GM12878 (cell line): Measurements from ENCODE around the gene CELF2. TPM values are rescaled to one million over a fixed set of nuclear protein-coding genes. Genes with fewer than 3 reads are reported as not detected.
A peak's percentile ranks its signal among the peaks of the same experiment; 100 is the strongest.

Source experiments
- ATAC-seq: fragments of 200-7000 bp; cut with Tn5 transposase; 3 replicates; pipeline ENCODE4 v1.9.1; 2020; ENCODE audit warnings: mild to moderate bottlenecking, moderate library complexity
- BruUV-seq: library from RNA; stranded (reverse); fragments of 400-500 nt; replicated peaks from 2 replicates; lab custom pipeline; 2021; lab: Mats Ljungman, UMichigan
- CTCF ChIA-PET: fragments of 300-600 bp; sonication (Branson Sonifier 250); formaldehyde crosslinking; extraction: SDS; loops from one replicate; lab custom pipeline; 2021; ENCODE audit warnings: inconsistent platforms; lab: Yijun Ruan, JAX
- POLR2A ChIA-PET: fragments of 350-600 bp; formaldehyde crosslinking; extraction: SDS; loops from one replicate; lab custom pipeline; 2021; ENCODE audit warnings: inconsistent platforms; lab: Charles Lee
- RAD21 ChIA-PET: fragments of 300-600 bp; sonication (Branson Sonifier 250); formaldehyde crosslinking; loops from one replicate; lab custom pipeline; 2023; ENCODE audit warnings: antibody characterized with exemption; ENCODE audit not compliant: unreplicated experiment; lab: Charles Lee
- SMC1A ChIA-PET: fragments of 300-600 bp; sonication (Branson Sonifier 250); formaldehyde crosslinking; loops from one replicate; lab custom pipeline; 2023; ENCODE audit not compliant: unreplicated experiment, uncharacterized antibody; lab: Charles Lee
- DNase-seq: peaks from one replicate; pipeline ENCODE4 v3.0.0-alpha.2; 2011; ENCODE audit warnings: low read depth, low spot score
- FAIRE-seq: peaks from 3 replicates; lab custom pipeline; 2011; peaks lifted over from hg19 to GRCh38; lab: Jason Lieb, UNC
- H2AFZ ChIP-seq: 2 replicates; pipeline ENCODE4 v1.6.0; 2011; ENCODE audit warnings: low read depth, low read length, control low read depth; ENCODE audit not compliant: control insufficient read depth
- H3K27ac ChIP-seq: 2 replicates; pipeline ENCODE4 v1.5.1; 2011; ENCODE audit warnings: control low read depth; ENCODE audit not compliant: control insufficient read depth, insufficient read depth
- H3K27me3 ChIP-seq, 2 experiments: replicated peaks in 1 of 2; 2 replicates each; pipeline versions ENCODE4 v1.6.0 to v1.6.1; 2011; ENCODE audit warnings: low read length in 1 of 2; ENCODE audit not compliant: control insufficient read depth in 2 of 2, insufficient read depth in 2 of 2
- H3K36me3 ChIP-seq, 2 experiments: 2 replicates each; pipeline ENCODE4 v1.5.1; 2011; ENCODE audit warnings: low read length in 1 of 2; ENCODE audit not compliant: control insufficient read depth in 2 of 2, insufficient read depth in 2 of 2
- H3K4me1 ChIP-seq: 2 replicates; pipeline ENCODE4 v1.6.1; 2011; ENCODE audit warnings: mild to moderate bottlenecking, low read length, moderate library complexity, mixed read lengths; ENCODE audit not compliant: control insufficient read depth, insufficient read depth
- H3K4me2 ChIP-seq: 2 replicates; pipeline ENCODE4 v1.6.0; 2011; ENCODE audit warnings: control low read depth; ENCODE audit not compliant: control insufficient read depth, insufficient read depth
- H3K4me3 ChIP-seq: fragments of 200-600 bp; sonication (generic); 2 replicates; pipeline ENCODE4 v1.5.1; 2016
- H3K79me2 ChIP-seq: 2 replicates; pipeline ENCODE4 v1.6.0; 2011; ENCODE audit warnings: low read length; ENCODE audit not compliant: control insufficient read depth, insufficient read depth
- H3K9ac ChIP-seq: 2 replicates; pipeline ENCODE4 v1.8.0; 2011; ENCODE audit warnings: low read length, control low read depth, mixed read lengths; ENCODE audit not compliant: control insufficient read depth, insufficient read depth
- H3K9me3 ChIP-seq: replicated peaks from 3 replicates; pipeline ENCODE4 v1.5.1; 2011; ENCODE audit warnings: mild to moderate bottlenecking, low read length; ENCODE audit not compliant: control insufficient read depth, insufficient read depth
- H4K20me1 ChIP-seq: 2 replicates; pipeline ENCODE4 v1.6.0; 2011; ENCODE audit not compliant: control insufficient read depth, insufficient read depth
- BCL3 ChIP-seq: IDR thresholded peaks from 2 replicates; pipeline ENCODE4 v1.6.1; 2011; ENCODE audit warnings: borderline replicate concordance, low read depth, mild to moderate bottlenecking, moderate library complexity, low read length; ENCODE audit not compliant: insufficient read depth, poor library complexity, severe bottlenecking
- CHD2 ChIP-seq: IDR thresholded peaks from 2 replicates; pipeline ENCODE4 v1.6.1; 2011; ENCODE audit warnings: low read depth, low read length, improper control_type of control experiment, borderline replicate concordance
- GATAD2B ChIP-seq: fragments of 450-650 bp; conservative IDR thresholded peaks from 2 replicates; pipeline ENCODE4 v1.6.1; 2017; ENCODE audit warnings: low read depth, mild to moderate bottlenecking, moderate library complexity
- POLR2AphosphoS5 ChIP-seq: IDR thresholded peaks from 2 replicates; pipeline ENCODE4 v1.6.1; 2011; ENCODE audit warnings: mild to moderate bottlenecking, low read length, inconsistent platforms
- RBBP5 ChIP-seq: fragments of 200-600 bp; sonication (generic); conservative IDR thresholded peaks from 2 replicates; pipeline ENCODE4 v1.6.1; 2016
- ZNF207 ChIP-seq: fragments of 450-650 bp; IDR thresholded peaks from 2 replicates; pipeline ENCODE4 v1.6.1; 2014; ENCODE audit warnings: antibody characterized with exemption, mild to moderate bottlenecking, borderline replicate concordance
- WGBS: methylation state at CpG from one replicate; pipeline ENCODE4 v1.1.6; 2016; ENCODE audit warnings: low lambda C conversion rate; ENCODE audit not compliant: insufficient replicate concordance, insufficient coverage; ENCODE audit errors: missing lambda C conversion rate; 5-methylcytosine and 5-hydroxymethylcytosine counted together
- in situ Hi-C: fragments of 300-500 bp; cut with MboI; formaldehyde crosslinking; loops from 9 replicates; pipeline ENCODE4 v1.14.3; 2018; ENCODE audit warnings: mixed read lengths
- intact Hi-C: fragments of 100-400 bp; cut with micrococcal nuclease; formaldehyde crosslinking; loops from one replicate; pipeline ENCODE4 v1.14.2; 2022; ENCODE audit not compliant: unreplicated experiment
- polyA plus RNA-seq, 11 experiments: library from polyadenylated mRNA; depleted of rRNA in 4 of 11; unstranded in 6 of 11; stranded (reverse) in 5 of 11; fragments of >200 nt; fragmentation: Nextera tagmentation in 4 of 11; fragmentation: Illumina TruSeq in 1 of 11; extraction: Ambion mirVana in 4 of 11; extraction: Trizol in 1 of 11; gene quantifications; 1 replicate in 1 of 11; 2 replicates in 10 of 11; pipeline versions ENCODE4 v1.2.1 to v1.2.3, GENCODE V29; 2011 to 2016; ENCODE audit warnings: inconsistent platforms in 2 of 11, missing spikeins in 2 of 11, low read depth in 1 of 11
- total RNA-seq, 4 experiments: library from RNA; depleted of rRNA in 3 of 4; stranded (reverse); fragments of >200 nt in 3 of 4; fragmentation: Illumina TruSeq in 1 of 4; extraction: Trizol in 1 of 4; gene quantifications; 2 replicates each; pipeline versions ENCODE4 v1.2.1 to v1.2.3, GENCODE V29; 2013 to 2021

The CELF2 gene
- total and polyA plus RNA-seq, 10 of the 15 experiments (the other 5 are each of a cell fraction or from before 2014, with no cell fraction given), result 20.8 to 129 (median 86.3) TPM

- H3K4me2 ChIP-seq, result no peak overlapping the region
- no peak for FAIRE-seq
- H3K4me3 ChIP-seq, result no peak overlapping the region
- no peaks in the 10 kb centered on the region for H3K79me2 ChIP-seq
- TF ChIP-seq CHD2, result no peak
- TF ChIP-seq ZNF207, result no peak
- no peak for TF ChIP-seq BCL3
- no peak for TF ChIP-seq GATAD2B
- ATAC-seq, result no peak
- peaks cover 36 to 53% of the 10 kb centered on the region in 2 experiments for H3K36me3 ChIP-seq
- SMC1A ChIA-PET, result interaction anchor here (0.6 kb wide), 1 partner anchor 10 kb away, joined by 3 read pairs; no protein-coding TSS in a partner anchor
- WGBS, result 86% methylated on average over 6 of the region's 6 CpGs
- H2AFZ ChIP-seq, result no peak overlapping the region
- H3K27me3 ChIP-seq, result no peaks in the 10 kb centered on the region
- POLR2A ChIA-PET, result no interaction called here
- no peaks in the 10 kb centered on the region; the same call in 1 of the 2 replicates for H3K4me1 ChIP-seq
- CTCF ChIA-PET, result no interaction called here
- no peak overlapping the region for H3K27ac ChIP-seq
- no peak for DNase-seq
- H3K9me3 ChIP-seq, result no peaks in the 10 kb centered on the region
- in situ Hi-C loops (no loop called here), intact Hi-C loops (no loop called here)
- BruUV-seq, result no TSS peak
- no peak overlapping the region for H3K9ac ChIP-seq
- RAD21 ChIA-PET, result no interaction called here
- H4K20me1 ChIP-seq, result no peaks in the 10 kb centered on the region
Measured at GRCh38 chr10:11294831-11295450, 277.3 kb downstream of the CELF2 start.

DNA sequence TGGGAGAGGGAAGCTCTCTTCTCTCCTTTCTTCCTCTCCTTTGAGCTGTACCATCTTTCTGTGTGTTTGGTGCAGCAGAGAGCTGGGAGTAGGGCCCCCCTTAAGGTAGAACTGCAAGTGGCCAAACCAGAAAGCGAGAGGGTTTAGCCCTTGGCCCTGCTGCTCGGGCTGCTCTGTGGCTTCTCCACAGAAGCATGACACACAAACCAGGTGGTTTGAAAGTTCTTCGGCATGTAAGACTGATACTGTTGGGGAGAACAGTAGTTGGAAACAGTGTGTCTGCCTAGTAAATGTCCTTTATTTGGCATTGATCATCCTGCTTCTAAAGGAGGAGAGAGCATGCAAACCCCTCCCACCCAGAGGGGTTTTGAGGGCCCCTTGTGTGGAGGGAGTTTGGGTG is 277.8 kb downstream of the CELF2 start:
- RAD21 ChIA-PET, result no interaction called here

More for the DNA sequence above, 277.8 kb downstream of the CELF2 start:
- POLR2A ChIA-PET, result no interaction called here
- H3K27me3 ChIP-seq, result no peaks in the 10 kb centered on the region
- H4K20me1 ChIP-seq, result no peaks in the 10 kb centered on the region
- SMC1A ChIA-PET, result interaction anchor here (0.6 to 0.9 kb wide), 2 partner anchors 9 to 10 kb away, joined by 3 read pairs; no protein-coding TSS in a partner anchor
- ATAC-seq, result no peak
- DNase-seq, result no peak
- H3K79me2 ChIP-seq, result no peaks in the 10 kb centered on the region
- H3K27ac ChIP-seq, result no peak overlapping the region
- no peak overlapping the region for H3K4me3 ChIP-seq
- intact Hi-C loops, result no loop called here
- CTCF ChIA-PET, result no interaction called here
- no peak overlapping the region for H3K4me2 ChIP-seq
- no peak for FAIRE-seq
- no peaks in the 10 kb centered on the region for H3K9me3 ChIP-seq
- no peak overlapping the region for H2AFZ ChIP-seq
- 60% methylated on average over 3 of the region's 3 CpGs for WGBS
- in situ Hi-C loops, result no loop called here
- no peaks in the 10 kb centered on the region; the same call in 1 of the 2 replicates for H3K4me1 ChIP-seq
- H3K9ac ChIP-seq, result no peak overlapping the region
- TF ChIP-seq POLR2AphosphoS5, result 0 out of 2 replicates have a peak, but pooled peaks have one; percentile 40
- no peak for TF ChIP-seq RBBP5
- BruUV-seq, result no TSS peak
- H3K36me3 ChIP-seq, result peaks cover 34 to 49% of the 10 kb centered on the region in 2 experiments
